Measurements from ENCODE around the gene PLCG1.
"Not testable (repeated sequence)": the region's sequence is repeated elsewhere in the genome, so short reads cannot be mapped to it uniquely, and the experiment has no call there.

Gene PLCG1

DNA sequence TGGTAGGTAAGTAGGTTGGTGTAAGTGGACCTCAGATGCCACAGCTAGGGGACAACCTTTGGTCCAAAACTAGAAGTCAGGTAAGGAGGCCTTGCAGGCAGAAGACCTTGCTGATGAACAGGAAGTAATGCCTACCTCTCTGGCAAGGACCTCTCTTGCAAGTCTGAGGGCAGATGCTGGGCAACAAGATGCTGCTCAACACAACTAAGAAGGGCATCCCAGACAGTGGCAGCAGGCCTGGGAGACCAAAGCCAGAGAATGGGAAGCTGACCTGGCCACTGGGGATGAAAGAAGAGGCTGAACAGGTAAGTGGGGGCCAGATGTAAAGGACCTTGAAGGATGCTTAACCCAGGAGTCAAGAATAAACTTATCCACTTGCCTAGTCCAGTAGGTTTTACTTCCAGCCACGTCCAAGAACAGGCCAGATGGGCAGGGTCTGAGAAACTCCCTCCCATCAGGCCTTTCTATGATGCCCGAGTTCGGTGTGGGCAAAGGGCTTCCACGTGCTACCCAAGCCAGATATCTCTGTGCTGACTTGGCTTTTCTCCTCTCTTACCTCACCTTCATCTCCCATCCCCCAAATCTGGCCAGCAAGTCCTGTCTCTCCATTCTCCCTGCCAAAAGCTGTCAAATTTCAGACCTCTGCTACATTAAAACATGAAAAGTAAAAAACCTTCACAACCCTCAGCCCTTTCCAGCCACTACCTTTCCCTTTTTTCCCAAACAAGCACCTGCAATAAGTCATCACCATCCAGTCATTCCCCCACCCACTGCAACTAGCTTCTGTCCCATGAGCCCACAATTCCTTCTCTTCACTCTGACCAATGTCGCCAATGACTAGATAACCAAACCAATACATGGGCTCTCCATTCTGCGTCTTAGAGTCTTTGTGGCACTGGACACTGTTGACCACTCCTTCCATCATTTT is 11.5 kb upstream of the PLCG1 start:
- DNase-seq, result no peak

DNA sequence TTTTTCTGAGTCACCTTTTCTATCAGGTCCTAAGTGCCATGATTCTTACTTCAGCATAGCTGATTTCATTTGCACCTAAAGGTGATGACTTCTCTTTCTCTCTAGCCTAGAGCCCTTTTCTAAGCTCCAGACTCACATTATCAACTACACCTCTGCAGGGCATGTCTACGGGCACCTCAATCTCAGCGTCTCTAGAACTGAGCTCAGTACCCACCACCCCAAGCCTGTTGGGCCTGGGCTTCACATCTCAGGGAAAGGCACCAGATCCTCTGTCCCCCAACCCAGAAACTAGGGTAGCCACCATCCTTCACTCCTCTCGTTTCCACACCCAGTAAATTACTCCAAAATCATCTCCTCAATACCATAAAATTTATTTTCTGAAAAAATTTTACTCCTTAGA is 10.6 kb upstream of the PLCG1 start:
- no peak for DNase-seq

DNA sequence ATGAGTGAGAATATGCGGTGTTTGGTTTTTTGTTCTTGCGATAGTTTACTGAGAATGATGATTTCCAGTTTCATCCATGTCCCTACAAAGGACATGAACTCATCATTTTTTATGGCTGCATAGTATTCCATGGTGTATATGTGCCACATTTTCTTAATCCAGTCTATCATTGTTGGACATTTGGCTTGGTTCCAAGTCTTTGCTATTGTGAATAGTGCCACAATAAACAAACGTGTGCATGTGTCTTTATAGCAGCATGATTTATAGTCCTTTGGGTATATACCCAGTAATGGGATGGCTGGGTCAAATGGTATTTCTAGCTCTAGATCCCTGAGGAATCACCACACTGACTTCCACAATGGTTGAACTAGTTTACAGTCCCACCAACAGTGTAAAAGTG is 9.0 kb upstream of the PLCG1 start:
- not testable (repeated sequence) for DNase-seq

DNA sequence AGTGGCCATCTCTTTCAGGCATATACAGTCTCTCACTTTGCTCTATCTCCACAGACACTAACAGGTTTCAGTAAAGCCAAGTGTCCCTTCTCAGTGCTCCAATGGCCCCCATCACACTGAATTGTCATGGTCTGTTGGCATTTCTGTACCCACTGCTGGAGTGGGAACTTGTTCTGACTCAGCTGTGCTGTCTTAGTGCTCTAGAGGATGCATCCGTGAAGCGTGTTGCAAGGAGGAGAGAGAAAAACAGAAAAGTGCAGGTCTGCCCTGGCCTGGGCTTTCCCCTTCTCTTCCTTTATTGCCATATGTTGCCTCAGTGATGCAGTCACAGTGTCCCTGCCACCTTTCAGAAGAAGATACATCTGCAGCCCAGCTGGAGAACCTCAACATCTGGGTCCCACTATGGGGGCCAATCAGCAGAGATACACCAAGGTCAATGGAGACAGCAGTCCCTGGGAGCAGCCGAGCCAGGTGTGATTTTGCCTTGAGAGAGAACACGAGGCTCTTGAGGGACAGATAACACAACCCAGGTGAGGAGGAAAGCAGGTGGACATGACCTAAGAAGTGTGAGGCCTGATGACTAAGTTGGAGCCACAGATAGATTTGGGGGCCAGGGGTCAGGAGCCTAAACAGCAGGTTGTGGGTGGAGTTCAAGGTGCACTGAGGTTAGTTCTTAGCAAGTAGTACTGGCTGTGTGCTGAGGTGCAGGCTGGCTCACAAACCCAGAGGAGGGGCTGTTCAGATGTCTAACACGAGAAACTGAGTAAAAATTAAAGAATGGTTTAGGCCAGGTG is 5.6 kb upstream of the PLCG1 start:
- DNase-seq, result no peak

DNA sequence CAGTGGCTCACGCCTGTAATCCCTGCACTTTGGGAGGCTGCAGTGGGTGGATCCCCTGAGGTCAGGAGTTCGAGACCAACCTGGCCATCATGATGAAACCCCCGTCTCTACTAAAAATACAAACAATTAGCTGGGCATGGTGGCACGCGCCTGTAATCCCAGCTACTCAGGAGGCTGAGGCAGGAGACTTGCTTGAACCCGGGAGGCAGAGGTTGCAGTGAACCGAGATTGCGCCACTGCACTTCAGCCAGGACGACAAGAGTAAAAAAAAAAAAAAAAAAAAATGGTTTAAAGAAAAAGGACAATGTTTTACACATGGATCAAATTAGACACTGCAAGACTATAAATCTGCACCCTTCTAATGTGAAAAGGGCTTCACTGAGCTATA is 5.0 kb upstream of the PLCG1 start:
- DNase-seq, result not testable (repeated sequence)

DNA sequence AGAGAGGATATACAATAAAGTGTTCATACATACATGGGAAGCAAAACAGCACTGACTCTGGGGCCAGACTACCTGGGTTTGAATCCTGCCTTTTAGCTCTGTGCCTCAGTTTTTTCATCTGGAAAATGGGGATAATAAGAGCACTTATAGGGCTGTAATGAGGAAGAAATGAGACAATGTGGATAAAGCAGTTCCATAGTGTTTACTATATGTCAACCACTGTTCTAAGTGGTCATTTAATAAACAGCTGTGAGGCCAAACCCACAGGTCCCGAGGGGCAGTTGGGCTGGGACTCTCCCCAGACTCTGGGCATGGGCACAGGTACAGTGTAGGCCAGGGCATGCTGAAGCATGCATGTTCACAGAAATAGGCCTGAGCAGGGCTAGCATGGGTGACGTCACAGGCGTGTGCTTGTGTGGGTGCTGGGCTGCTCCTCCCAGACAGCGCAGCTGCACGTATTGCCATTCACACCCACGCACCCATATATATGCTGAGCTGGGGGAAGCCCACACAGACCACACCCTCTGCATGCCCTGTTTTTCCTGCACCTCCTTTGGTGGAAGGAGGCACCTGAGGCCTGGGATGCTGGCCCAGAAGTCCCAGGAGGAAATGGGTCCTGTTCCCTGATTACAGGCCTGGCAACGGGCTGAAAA is 3.5 kb upstream of the PLCG1 start:
- peak; percentile 57 for DNase-seq

DNA sequence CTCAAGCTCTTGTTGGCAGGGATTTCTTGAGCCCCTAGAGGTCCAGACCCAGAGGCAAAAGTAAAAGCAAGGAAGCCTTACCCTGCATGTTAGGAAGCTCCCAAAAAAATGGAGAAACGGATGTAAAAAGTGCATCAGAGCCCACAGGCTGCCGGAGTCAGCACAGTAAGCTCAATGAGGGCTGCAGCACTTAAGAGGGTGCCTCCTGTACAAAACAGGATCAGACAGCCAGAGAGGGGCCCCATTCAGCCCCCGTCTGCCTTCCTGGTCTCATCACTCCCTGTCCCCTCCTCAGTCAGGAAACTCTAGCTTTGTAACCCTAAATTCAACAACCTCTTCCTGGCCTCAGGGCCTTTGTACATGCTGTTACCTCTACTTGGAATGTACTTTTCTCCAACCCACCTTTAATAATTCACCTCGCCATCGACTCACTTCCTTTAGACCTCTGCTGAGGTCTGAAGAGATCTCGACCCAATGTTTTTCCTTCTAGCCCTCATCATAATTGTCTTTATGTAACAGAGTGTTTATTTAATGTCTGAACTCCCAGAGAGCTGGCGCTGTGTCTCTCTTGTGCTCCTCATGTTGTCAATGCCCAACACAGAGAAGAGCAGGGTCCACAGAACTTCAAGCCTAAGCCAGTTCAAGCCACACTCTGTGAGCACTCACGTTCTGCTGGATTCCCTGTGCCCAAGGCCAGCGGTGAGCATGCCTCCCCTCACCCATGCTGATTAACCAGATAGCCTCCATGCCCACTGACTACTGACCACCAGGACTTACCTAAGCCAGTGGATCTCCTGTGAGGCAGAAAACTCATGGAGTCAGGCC is 2.8 kb upstream of the PLCG1 start:
- no peak for DNase-seq

DNA sequence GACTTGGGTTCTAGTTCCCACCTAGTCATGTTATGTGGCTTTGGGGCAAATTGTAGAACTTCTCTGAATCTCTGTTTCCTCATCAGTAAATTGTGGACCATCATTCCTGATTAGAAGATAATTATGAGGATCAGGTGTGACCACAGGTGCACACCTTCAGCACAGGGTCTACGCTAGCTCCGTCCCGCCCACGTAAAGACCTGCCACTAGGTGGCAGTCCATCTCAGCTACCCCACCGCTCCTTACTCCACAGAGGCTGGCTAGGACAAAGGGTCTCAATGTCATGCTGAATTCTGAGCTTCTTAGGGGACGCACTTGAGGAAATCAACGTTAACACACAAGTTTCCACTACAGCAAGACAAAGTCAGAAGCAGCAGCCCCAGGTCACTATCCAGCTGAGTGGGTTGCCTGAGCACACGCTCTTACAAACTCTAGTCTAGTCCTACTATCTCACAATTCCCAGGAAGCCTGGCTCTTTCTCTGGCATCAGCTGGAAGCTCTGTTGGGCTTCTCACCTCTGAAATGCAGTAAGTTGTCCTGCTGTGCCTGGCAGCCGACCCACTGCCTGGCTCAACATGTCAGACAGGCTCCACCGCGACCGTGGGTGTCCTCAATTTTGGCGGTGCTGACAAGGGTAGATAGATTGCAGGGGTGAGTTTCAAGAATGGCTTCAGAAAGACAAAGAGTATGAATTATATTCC is 2.0 kb upstream of the PLCG1 start:
- DNase-seq, result peak; percentile 73

DNA sequence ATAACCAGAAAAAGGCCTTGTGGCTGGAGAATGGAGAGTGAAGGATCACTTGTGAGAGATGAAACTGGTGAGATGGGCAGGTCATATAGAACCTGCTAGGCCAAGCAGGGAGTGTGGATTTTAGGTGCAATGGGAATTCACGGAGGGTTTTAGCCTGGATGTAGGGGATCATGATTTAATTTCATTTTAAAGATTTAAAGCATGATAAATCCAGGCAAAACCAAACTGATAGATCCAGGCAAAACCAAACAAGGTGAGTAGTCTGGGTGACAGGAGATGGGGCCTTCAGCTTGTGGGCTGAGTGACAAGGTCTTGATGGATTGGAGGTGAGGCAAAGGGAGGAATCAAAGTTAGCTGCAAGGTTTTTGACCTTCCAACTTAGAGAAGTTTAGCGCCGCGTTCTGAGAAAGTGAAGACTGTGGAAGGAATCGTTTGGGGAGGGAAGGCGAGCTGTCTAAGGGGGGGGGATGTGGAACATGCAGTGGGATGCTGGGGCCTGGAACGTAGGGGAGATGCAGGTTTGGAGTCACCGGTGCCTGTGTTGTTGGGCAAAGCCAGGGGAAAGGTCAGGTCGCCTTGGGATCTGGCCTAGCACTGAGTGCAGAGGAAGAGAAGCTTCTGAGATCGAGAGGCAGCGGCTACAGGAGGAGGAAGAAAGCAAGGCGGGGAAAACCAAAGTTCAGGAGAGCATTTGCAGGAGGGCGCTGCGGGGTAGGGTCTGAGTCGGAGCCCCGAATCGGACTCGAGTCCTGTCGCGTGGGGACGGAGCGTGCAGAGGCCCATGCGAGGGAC is 1.3 kb upstream of the PLCG1 start:
- DNase-seq, result no peak

DNA sequence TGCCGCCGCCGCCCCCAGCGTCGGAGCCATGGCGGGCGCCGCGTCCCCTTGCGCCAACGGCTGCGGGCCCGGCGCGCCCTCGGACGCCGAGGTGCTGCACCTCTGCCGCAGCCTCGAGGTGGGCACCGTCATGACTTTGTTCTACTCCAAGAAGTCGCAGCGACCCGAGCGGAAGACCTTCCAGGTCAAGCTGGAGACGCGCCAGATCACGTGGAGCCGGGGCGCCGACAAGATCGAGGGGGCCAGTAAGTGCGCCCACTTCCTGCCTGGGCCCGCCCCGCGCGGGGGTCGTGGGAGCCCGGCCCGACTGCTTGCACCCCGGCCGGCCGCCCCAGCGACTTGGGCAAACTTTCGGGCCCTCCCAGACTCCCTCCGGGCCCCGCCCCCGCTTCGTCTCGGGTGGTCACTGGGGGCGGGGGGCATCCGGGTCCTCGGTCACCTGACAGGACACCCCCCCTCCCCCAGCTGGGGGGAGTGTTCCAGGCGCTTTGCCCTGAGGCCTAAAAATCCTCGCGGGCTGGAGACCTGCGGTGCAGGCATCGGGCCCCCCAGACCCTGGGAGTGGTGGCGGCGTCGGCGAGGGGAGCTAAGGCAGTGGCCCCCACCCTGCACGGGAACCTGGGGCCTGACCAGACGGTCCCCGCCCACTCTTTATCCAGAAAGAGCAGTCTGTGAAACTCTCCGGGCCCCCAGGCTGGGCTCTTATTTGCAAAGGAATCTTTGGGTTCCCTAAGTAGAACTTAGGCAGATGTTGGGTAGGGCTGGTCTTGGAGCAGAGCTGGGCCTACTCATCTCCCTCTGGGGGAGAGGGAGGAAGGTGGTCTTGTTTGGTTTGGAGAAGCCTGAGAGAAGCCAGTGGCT is 501 bp downstream of the PLCG1 start:
- peak; percentile 71 for DNase-seq

DNA sequence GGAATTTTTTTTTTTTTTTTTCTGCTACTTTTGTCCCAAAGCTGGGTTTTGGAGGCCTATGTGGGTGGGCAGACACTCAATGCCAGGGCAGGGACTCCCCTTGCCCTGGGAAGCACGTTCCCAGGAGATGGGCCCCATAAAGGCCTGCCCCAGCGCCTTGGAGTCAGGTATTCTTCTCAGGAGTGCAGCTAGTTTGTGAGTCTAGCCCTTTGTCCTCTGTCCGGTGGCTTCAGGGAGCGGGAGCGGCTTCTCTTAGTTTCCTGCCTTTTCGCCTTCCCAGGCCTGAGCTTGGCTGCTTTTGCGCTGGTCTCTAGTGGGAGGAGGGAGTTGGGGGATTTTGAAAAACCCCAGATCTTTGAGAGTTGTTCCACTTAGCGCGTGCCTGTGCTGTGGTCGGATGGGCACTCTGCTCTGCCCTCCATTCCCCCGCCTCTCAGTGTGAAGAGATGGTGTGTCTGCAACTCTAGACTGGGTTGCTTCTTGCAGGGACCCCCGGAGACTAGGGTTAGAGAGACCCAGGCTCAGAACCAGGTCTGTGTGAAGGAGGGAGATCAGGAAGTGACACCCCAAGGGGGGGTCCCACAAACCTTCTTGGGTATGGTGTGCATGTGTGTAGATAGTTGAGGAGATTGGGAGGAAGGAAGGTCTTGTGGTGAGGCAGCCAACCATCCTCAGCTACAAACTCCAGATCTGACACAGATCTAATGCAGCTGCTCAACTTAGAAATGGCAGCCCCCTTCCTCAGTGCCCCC is 1.3 kb downstream of the PLCG1 start:
- peak; percentile 51 for DNase-seq

DNA sequence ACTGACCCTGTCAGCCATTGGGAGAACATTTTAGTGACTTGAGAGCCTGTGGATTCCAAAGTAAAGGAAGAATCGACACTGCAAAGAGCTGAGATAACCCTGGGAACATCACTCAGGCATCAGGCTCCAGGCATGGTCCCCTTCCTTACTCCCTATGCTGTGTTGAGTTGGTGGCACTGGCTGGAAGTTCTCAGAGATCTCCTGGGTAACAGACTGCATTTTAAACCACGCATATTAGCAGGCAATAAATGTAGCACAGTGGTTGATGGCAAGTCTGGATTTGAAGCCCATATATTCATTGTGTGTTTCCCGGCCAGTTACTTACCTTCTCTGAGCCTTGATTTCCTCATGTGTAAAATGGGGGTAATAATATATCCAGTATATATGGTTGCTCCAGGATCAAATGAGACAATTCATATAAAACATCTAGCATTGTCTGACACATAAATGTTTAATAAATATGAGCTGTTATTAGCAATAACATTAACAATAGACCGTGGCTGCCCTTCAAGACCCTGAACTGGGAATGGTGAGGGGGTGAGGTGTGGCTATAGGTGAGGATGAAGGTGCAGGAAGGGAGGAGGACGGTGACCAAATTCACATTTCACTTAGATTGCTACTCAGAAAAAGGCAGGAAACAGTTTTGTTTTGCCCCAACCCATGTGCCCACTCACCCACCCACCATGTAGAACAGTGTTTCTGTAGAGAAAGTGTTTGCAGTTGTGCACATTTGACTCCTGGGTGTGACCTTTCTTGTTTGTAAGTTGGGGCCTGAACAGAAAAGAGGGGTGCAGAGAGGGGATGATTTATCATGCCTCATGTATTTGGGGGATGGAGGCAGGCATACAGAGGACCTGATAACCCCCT is 2.1 kb downstream of the PLCG1 start:
- DNase-seq, result no peak

DNA sequence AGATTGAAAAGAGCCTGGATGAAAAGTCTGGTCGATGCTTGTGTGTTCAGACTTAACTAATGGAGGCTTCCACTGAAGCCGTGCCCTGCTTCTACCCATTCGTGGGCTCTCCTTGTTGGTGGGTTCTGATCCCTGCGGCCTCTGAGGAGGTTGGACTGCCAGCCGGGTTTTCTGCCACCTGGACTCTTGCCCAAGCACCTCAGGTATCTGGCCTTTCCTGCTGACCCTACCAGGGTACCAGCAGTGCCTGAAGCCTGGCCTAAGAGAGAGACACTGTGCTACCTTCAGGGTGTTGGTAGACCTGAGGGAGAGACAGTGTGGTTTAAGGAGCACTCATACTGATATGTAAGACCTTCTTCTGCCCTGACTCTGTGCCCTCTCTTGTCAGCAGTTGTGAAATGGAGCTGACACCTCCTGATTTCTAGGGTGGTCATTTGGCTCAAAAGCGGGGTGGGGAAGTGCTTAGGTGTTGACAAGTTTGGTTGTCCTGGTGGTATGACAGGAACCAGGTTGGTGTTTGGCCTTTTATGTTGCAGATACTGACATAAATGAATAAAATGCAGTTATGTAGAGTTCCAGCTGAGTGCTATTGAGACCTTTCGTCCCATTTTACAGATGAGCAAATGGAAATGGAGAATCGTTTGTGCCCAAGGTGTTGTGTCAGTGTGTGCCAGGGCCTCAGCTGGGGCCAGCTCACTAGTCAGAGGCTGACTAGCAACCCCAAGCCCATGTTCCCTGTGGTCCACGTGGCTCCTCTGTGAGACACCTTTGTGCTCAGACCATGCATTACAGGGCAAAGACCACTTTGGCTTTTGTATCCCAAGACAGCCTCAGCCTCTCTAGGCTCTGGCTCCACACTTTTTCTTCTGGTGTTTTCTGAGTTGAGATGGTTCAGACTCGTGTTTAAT is 3.1 kb downstream of the PLCG1 start:
- DNase-seq, result no peak

DNA sequence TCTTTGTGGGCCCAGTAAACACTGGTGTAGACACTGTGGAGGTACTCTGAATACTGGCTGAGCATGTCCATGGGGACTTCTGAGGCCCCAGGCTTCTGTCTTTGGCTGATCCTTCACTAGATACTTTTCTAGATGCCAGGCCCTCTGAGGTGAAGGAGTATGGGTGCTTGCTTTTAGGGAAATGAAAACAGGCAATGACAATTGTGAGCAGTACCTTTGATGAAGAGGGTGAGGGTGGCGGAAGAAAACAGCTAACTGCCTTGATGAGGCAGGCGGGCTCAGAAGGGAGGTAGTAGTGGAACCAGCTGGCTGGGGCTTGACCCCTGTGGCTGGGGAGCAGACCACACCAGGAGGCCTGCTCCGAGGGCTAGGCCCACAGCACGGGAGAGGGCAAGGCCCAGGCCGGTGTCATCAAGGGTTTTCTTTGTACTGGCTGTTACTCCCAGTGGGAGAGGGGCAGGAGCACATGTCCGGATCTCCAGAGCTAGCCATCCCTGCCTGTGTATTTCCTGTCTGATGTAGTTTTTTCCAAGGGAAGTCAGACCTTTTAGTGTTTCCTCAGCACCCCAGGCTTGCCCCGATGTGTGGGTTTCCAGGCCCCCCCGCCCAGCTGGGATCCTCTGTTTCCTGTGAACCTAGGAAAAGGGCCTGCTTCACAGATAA is 3.9 kb downstream of the PLCG1 start:
- no peak for DNase-seq

DNA sequence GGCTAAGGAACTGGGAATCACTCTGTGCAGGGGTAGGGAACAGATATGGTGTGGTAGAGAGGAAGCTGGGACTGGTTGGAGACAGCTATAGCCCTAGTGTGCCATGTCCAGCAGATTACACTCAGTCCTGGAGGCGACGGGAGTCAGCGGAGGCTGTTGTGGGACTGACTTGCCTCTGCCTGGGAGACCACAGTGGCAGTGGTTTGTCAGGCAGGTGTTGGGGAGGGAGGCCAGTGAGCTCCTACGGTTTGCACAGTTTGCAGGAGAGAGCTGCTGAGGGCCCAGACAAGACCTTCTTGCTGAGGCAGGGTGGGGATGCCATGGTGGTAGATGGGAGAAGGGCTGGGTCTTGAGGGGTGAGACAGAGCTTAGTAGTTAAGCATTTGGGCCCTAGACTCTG is 4.9 kb downstream of the PLCG1 start:
- no peak for DNase-seq

DNA sequence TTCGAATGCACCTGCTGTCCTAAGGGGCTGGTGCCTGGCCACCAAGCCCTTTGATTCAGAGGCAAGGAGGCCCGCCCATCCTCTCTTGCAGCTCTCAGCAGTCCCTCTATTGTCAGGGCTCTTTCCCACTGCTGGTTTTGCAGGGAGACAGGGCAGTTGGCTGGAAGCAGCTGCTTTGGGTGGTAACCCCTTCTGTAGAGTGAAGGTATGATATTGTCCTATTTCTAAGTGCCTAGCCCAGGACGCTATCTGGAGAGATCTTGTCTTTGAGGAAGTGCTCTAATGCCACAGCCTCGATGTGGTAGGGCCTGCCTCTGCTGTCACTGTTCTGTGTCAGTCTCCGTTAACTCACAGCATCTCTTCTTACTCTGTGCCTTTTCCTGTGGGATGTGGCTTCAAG is 5.6 kb downstream of the PLCG1 start:
- DNase-seq, result peak; percentile 59

DNA sequence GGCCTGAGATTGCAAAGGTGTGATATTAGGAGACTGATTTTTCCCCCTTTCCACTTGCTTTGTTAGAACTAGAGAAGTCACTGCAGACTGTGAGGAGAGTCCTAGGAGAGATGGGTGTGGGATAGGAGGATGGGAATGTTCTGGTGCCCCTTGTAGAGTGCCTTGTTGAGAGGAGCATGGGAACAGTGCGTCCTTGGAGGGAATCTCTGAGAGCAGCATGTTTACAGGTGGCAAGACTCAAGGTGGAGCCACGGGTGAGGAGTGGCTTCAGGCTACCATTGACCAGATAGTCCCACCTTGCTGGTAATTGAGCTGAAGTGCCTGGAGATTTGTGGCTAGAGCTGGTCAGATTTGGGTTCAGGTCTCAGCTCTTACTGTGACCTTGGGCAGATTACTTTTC is 6.0 kb downstream of the PLCG1 start:
- DNase-seq, result no peak

Measured in CD4-positive, alpha-beta T cell treated with Interleukin-21 for 1 hour (primary cell).